ENCODE data around the gene THSD7B.

The THSD7B gene, protein sequence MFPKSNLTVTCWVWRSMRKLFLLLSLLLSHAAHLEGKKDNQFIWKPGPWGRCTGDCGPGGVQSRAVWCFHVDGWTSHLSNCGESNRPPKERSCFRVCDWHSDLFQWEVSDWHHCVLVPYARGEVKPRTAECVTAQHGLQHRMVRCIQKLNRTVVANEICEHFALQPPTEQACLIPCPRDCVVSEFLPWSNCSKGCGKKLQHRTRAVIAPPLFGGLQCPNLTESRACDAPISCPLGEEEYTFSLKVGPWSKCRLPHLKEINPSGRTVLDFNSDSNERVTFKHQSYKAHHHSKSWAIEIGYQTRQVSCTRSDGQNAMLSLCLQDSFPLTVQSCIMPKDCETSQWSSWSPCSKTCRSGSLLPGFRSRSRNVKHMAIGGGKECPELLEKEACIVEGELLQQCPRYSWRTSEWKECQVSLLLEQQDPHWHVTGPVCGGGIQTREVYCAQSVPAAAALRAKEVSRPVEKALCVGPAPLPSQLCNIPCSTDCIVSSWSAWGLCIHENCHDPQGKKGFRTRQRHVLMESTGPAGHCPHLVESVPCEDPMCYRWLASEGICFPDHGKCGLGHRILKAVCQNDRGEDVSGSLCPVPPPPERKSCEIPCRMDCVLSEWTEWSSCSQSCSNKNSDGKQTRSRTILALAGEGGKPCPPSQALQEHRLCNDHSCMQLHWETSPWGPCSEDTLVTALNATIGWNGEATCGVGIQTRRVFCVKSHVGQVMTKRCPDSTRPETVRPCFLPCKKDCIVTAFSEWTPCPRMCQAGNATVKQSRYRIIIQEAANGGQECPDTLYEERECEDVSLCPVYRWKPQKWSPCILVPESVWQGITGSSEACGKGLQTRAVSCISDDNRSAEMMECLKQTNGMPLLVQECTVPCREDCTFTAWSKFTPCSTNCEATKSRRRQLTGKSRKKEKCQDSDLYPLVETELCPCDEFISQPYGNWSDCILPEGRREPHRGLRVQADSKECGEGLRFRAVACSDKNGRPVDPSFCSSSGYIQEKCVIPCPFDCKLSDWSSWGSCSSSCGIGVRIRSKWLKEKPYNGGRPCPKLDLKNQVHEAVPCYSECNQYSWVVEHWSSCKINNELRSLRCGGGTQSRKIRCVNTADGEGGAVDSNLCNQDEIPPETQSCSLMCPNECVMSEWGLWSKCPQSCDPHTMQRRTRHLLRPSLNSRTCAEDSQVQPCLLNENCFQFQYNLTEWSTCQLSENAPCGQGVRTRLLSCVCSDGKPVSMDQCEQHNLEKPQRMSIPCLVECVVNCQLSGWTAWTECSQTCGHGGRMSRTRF (N-terminal part only)

DNA sequence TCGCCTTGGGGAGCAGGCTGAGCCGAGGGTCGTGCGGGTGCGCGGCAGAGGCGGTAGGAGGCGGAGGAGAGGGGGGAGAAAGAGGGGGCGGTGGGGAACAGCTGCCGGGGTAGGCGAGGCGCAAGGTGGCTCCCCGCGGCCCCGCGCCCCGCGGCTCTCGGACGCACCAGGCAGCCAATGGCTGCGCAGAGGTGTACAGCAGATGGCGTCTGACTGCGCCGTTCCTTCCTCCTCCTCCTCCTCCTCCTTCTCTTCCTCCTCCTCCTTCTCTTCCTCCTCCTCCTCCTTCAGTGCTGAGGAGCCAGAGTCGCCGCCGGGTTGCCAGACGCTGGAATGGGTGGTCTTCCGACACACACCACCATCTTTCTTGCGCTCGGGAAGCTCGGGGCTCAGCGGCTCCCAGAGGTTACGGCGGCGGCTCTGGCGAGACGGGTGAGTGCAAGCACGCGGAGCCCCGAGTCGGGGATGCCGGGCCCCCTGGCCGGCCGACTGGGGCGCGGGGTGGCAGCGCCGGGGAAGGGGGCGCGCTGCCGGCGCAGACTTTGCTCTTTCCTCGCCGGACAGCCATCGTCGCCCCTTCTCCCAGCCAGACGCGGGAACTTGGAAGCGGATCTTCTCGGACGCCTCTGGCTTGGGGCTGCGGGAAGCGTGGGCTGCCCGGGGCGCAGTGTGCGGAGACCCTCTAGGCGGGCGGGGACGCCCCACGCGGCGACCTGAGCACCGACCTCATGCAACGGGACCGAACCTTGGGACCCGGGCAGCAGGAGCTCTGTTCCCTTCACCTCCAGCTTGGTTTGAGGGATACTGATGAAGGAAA lies at the start of gene THSD7B:
Gene THSD7B, plus strand, starts transcription at position 290 of the 817 bp plus-strand sequence. CDS start 116,634 bp downstream, outside the sequence.
- TF ChIP-seq GATA2 (IDR thresholded peaks at IDR 0.05; ENCODE audit: low read depth, low read length): no peak
- TF ChIP-seq GATA3 (IDR thresholded peaks at IDR 0.05; ENCODE audit: low read depth, low read length): no peak

DNA sequence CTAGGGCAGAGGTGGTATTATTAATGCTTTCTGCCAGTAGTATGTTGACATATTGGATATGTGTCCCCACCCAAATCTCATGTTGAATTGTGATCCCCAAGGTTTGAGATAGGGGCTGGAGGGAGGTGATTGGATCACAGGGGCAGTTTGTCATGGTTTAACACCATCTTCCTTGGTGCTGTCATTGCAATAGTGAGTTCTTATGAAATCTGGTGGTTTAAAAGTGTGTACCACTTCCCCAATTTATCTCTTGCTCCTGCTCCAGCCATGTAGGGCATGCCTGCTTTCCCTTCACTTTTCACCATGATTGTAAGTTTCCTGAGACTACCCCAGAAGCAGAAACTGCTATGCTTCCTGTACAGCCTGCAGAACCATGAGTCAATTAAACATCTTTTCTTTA lies 47.1 kb upstream of the THSD7B start:
- TF ChIP-seq GATA3 (IDR thresholded peaks at IDR 0.05; ENCODE audit: low read depth, low read length) (no peak), GATA2 (IDR thresholded peaks at IDR 0.05; ENCODE audit: low read depth, low read length) (no peak)

DNA sequence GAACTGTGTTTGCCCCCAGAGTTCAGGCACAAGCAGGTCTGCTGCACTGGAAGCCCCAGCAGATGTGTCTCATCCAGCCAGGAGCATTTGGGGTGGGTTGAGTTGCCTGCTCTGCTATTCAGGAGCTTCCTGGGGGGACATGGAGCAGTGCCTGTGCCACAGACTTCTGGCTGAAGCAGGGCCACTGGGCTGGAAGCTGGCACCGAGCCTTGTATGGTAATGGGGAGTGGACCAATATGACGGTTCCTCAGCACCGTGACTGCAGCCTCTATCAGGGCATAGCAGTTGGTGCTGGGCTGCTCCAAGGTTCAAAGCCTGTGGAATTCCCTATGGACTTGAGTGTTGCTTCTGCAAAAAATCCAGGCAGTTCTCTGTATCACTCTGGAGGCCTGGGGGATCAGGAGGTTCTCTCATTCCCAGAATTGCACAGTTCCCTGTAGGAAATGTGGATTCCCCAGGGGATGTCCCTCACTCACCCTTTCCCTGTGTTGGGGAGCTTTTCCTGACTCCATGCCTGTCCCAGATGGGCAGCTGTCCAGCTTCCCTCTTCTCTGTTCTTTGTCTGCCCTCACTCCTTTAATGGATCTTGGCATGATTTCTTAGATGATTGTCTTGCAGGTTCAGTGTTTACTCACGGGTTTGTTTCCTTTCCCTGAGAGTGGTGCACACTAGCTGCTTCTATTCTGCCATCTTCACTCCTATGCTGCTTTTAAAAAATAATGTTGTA lies 37.2 kb upstream of the THSD7B start:
- TF ChIP-seq GATA2 (IDR thresholded peaks at IDR 0.05; ENCODE audit: low read depth, low read length) (no peak), GATA3 (IDR thresholded peaks at IDR 0.05; ENCODE audit: low read depth, low read length) (no peak)

DNA sequence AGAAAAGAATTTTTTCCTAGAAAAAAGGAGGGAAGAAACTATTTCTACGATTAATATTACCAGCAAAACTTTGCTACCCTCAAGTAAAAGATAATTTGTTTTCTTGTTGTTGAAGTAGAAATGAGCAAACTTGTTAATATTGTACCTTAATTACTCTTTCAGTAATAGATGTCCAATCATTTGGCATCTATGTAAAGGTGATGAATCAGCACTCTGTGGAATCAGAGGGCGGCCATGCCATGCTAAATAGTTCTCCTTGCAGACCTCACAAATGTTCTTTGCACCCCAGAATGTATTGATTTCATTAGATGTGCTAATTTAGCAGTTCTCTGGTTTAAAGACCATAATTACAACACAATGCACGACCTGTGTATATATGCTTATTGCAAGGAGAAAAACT lies 29.1 kb upstream of the THSD7B start:
- TF ChIP-seq GATA3 (IDR thresholded peaks at IDR 0.05; ENCODE audit: low read depth, low read length): no peak
- no peak for TF ChIP-seq GATA2 (IDR thresholded peaks at IDR 0.05; ENCODE audit: low read depth, low read length)

DNA sequence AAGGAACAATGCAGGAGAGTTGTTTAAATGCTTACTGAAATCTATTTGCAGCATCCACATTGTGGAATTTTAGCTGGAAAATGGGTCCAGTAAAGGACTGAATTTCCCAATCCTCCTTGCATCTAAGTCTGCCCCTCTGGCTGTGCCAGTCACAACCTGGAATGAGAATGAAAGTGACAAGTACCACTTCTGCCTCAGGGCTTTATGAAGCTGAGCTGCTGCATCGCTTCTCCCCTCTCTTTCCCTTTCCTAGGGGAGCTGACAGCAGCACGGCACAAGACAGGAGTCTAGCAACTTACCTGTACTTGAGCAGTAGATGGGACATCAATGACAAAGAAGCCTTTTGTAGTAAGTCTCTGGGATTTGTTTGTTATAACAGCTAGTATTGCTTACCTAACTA lies 27.3 kb upstream of the THSD7B start:
- TF ChIP-seq GATA2 (IDR thresholded peaks at IDR 0.05; ENCODE audit: low read depth, low read length): no peak
- TF ChIP-seq GATA3 (IDR thresholded peaks at IDR 0.05; ENCODE audit: low read depth, low read length): no peak

DNA sequence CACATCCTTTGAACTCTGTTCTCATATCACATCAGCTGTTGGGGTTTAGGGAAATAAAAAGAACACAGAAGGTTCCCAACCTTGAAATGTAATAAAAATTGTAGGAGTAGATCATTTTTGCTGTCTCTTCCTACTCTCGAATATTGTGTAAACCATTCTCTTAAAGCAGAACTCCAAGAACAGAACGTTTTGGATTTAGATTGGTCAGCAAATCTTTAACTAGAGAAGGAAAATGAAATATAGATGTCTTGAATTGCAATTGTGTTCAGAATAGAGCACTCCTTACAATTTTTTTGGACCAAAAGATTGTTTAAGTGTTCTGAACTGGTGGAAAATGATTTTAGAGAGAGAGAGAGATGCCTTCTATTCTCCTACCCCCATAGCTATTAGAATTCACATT lies 23.9 kb upstream of the THSD7B start:
- TF ChIP-seq GATA2 (IDR thresholded peaks at IDR 0.05; ENCODE audit: low read depth, low read length): no peak
- no peak for TF ChIP-seq GATA3 (IDR thresholded peaks at IDR 0.05; ENCODE audit: low read depth, low read length)

DNA sequence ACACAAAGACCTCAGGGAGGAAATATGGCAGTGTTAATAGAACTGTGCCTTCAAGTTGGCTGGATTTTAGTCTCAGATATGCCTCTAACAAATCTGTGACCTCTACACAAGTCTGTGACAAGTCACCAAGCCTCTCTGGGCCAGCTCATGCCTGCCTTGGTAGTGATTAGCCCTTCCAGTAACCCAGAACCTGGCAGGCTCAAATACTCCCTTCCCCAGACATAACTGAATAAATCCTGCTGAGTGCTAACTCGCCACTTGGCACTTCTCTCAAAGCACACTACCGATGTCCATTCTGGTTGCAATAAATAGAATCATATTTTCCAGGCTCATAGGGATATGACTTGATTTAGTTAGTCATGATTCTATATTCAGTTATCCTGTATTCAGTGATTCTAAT lies 15.3 kb upstream of the THSD7B start:
- no peak for TF ChIP-seq GATA3 (IDR thresholded peaks at IDR 0.05; ENCODE audit: low read depth, low read length)
- no peak for TF ChIP-seq GATA2 (IDR thresholded peaks at IDR 0.05; ENCODE audit: low read depth, low read length)

DNA sequence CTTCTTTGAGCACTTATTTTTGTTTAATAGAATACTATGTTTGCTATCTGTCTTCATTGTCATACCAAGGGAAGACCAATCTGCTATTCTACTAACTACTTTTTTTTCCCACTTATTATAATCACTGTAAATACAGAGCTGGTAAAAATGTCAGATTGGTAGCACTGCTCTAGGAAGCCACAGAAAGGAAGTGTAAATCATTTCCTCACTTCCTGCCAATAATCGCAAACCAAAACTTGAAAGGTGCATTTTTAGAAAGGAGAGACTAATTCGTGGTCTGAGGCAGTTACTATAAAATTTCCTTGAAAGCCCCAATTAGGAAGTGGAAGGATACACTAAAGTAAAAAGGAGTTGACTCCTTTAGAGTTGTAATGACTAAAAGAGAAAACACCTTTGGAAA lies 13.9 kb upstream of the THSD7B start:
- TF ChIP-seq GATA2 (IDR thresholded peaks at IDR 0.05; ENCODE audit: low read depth, low read length) (no peak), GATA3 (IDR thresholded peaks at IDR 0.05; ENCODE audit: low read depth, low read length) (no peak)

DNA sequence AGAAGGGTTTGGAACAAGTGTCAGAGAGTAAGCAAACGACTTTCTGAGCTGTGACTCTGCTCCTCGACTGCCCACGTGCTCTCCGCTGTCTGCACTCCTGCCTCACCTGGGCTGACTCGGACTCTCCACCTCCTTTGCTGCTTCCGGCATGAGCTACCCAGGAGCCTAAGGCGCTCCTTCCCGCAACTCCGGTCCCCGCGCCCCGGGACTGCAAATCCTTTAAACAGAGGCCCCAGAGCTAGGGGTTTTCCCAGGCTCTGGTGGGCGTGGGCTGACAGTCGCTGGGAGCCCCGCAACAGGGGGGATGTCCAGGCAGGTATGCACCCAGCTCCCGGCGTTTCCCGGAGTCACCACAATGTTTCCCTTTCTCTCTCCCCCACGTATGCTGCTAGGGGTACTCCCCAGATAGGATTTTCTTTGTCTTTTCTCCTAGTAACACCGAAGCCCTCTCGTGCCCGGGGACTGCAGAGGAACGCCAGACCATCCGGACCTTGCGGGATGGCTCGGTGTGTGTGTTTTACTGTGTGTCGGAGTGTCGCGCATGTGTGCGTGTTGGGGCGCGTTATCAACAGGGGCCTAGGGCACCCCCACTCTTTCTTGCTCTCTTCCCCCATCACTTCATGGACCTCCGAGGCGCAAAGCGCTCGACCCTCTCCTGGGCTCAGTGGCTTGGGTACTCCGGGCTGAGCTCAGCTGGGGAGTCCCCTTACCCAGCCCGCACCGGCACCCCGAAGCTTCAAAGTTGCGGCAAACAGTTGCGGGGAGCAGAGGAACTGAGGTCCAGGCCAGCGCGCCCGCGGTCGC lies 691 bp upstream of the THSD7B start:
- no peak for TF ChIP-seq GATA2 (IDR thresholded peaks at IDR 0.05; ENCODE audit: low read depth, low read length)

DNA sequence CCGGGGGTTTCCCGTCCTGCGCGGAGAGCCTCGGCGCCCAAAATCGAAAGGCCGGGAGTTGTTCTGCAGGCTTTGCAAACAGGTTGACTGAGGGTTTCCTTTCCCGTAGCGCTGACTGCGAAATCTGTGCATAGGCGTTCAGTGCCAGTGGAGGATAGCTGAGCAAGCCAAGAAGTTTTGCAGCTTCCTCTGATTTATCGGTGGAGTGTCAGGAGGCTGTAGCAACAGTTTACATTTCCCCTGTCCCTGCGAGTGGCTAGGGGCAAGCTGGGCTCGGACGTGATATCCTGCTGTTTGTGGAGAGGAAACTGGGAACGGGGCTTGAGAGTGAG lies 694 bp downstream of the THSD7B start:
- no peak for TF ChIP-seq GATA2 (IDR thresholded peaks at IDR 0.05; ENCODE audit: low read depth, low read length)
- no peak for TF ChIP-seq GATA3 (IDR thresholded peaks at IDR 0.05; ENCODE audit: low read depth, low read length)

DNA sequence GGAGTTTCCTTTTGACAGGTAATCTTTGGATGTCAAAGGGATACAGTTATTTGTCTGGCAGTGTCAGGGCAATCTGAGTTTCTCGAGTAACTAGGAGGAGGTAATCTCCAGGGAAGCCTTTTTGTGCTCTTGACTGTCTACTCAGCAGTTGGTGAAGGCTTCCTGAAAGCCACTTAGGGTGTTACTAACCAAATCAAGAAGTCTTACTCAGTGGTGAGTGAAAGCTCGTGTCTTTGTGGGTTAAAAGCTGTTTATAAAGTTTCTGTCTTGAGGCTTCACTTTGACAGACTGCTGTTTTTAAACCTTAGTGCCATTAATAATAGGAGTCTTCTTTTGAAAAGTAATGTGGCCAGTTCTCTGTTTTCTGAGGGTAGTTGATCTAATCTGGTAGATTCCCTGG lies 1.7 kb downstream of the THSD7B start:
- TF ChIP-seq GATA3 (IDR thresholded peaks at IDR 0.05; ENCODE audit: low read depth, low read length) (no peak), GATA2 (IDR thresholded peaks at IDR 0.05; ENCODE audit: low read depth, low read length) (no peak)

DNA sequence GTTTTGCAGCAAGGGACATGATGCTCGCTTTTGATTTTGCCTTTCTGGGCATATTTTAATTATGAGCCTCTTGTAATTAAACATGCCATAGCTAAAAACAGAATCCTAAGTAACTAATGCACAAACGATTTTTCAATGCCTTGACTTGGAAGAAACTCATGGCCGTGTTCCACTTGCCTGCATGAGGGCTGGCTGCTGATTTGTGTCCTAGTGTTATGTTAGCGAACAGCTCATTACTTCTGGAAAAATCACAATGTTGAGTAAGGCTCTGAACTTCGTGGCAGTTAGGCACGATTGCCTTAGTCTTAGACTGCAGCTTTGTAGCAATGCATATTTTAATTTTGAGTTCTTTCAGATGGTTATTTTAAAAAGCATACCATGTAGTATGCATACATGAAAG lies 4.5 kb downstream of the THSD7B start:
- TF ChIP-seq GATA3 (IDR thresholded peaks at IDR 0.05; ENCODE audit: low read depth, low read length): no peak
- TF ChIP-seq GATA2 (IDR thresholded peaks at IDR 0.05; ENCODE audit: low read depth, low read length): no peak
